Stimulated activated CD4-positive, alpha-beta T cell treated with anti-CD3 and anti-CD28 coated beads, TNF-alpha, amount 100 ng/mL, for 1 hour (primary cell): ENCODE measurements around the gene SGCD.

Experiments
- DNase-seq, 3 donors: peaks; one replicate each; pipeline ENCODE4 v3.0.0-alpha.2; 2020; ENCODE audit warnings: low read depth in 3 of 3, low spot score in 1 of 3

SGCD gene

DNA sequence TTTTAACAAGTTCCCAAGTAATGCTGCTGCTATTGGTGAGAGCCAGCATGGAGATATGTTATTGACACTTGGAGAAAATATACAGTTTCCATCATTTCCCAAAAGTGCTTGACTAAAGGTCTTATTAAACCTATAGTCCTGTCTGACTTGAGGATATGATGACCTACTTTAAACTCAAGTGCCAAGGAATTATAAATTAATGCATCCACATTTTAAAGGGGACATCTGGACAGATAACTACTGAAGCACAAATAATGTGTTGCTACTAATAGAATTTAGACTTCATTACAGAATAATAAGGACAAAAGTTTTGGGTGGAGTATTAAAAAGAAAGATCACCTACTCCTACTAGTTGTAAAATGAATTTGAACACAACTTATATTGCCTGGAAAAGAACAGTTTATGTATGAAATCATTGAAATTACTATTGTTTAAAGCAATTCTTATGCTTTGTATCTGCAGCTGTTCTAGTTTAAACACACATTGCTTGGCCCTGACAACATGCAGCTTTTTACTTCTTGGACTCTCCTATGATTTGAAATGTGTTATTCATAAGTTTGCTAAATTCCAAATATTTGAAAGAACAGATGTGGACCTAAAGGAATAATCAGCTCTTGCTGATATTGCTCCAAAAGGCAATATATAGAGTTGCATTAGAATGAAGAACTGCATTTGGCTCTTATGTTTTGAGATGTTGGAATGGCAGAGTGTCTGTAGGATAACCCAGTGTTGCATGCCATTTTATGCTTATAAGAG lies 73.4 kb downstream of the SGCD start:
- no peak for DNase-seq

DNA sequence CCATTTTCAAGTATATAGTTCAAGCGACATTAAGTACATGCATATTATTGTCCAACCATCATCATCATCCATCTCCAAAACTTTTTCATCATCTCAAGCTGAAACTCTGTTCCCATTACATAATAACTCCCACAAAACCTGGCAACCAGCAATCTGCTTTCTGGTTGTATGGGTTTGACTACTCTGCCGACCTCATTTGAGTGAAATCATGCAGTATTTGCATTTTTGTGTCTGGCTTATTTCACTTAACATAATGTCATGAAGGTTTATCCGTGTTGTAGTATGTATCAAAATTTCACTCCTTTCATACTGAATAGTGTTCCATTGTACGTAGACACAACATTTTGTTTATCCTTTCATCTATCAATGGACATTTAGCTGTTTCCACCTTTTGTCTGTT lies 74.8 kb downstream of the SGCD start:
- DNase-seq, result no peak

DNA sequence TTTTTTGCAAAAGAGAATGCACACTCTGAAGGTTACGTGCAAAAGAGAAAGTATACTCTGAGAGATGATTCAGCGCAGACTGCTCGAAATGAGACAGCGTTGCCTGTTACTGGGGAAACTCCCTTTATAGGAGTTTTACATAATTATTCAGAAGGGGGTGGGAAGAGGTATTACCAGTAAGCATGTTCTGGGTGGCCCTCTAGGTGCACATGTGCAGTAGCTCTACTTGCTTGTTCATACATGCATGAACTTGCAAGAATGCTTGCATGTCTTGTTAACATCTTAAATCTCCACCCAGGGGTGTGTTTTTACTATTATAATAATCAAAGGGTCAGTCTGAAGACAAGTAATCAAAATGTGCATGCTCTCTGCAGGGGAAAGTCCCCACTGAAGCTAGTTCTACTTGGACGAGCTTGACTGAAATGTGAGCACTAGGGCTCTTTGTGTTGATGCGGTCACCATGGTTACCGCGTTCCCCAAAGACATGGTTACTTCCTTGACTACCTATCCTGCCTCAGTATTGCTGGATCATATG lies 75.5 kb downstream of the SGCD start:
- peak in 1 of 3 donors; percentile 0 for DNase-seq

DNA sequence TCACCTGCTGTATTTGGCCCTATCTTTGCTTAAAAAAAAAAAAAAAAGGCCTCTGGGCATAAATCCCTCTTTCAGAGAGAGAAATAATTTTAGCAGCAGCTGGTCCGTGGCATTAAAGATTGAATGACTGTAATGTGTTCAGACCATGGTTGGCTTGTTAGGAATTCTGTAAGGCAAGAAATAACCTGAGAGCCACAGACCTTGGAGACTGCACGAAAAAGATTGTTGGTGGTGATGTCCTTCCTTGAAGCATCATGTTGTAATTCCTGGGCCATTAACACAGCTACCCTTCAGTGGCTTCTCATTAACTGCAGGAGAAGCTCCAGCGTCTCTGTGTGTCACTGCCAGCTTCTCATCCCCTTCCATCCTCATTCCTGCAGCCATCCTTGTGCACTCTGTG lies 79.0 kb downstream of the SGCD start:
- no peak for DNase-seq

DNA sequence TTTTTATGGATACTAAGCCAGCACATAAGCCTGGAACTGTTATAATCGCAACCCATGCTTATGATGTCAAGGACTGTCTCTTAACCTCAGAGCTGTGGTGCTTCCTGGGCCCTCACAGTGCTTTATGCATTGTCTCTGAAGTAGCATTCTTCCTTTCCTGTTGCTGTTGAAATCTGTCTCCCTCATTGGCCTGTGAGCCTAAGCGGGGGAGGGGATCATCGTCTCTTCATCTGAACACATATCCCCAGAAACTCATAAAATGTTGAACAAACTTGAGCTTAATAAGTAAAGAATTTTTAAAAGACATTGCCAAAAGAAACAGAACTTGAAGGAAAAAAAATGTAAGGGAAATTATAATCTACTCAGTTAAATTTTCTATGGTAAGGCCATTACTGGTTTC lies 80.3 kb downstream of the SGCD start:
- DNase-seq, result no peak

DNA sequence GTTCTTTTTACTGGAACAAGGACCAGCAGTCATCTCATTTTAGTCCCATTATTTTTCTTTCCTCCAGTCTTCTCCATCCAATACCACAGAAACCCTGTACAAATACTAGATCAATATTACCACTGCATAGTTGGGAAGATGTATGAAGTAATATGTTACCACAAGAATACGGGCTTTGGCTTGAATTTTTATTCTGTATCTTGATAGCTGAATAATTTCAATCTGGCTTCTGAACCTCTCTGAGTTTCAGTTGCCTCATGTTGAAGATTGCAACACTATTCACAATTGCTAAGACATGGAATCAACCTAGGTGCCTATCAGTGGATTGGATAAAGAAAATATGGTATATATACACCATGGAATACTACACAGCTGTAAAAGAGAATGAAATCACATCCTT lies 82.9 kb downstream of the SGCD start:
- DNase-seq, result no peak

DNA sequence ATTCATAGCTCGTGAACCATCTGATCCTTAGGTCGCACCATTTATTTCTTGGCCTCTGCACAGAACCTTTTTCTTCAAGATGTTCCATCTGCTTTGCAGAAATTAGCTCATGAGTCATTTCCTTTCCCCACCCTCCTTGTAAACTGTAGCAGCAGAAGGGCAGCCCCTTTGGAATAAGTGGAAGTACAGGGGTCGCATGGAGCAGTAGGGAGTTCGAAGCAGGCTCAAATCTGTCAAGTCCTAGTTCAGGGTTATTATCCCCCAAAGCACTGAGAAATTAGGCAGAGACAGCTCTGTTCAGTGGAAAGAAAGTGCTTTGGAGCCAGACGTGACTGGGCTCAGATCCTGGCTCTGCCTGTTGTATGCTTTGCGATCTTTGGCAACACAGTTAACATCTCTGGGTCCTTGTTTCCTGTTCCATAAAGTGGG lies 84.2 kb downstream of the SGCD start:
- DNase-seq, result no peak

DNA sequence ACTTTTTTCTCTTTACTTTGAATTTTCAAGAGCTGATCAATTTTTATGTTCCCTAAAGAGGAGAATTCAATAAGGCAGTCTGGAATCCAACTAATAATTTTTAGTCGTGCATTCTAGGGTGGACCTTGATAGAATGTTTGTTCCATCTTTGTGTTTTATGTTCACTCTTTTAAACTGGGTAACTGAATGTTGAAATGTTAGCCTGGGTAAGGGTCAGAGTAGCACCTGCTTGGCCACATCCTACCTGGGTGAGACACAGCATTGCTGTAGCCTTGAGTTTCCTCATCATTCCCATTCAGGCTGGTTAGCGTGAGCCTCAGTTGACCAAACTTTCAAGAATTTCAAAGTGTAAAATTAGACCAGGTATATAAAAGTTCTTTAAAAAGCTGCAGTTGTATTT lies 85.0 kb downstream of the SGCD start:
- no peak for DNase-seq

DNA sequence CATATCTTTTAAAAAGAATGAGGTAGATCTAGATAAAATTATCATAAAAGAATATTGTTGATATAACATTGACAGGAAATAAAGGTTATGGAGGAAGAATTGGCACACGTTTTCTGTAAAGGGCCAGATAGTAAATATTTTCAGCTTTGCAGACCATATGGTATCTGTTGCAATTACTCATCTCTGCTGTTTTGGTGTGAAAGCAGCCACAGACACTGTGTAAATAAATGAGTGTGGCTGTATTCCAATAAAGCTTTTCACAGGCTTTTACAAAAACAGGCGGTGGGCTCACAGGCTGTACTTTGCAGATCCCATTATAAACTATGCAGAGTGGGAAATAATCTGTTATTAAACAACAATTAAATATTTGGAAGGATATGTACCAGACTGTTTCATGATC lies 87.4 kb downstream of the SGCD start:
- no peak for DNase-seq

DNA sequence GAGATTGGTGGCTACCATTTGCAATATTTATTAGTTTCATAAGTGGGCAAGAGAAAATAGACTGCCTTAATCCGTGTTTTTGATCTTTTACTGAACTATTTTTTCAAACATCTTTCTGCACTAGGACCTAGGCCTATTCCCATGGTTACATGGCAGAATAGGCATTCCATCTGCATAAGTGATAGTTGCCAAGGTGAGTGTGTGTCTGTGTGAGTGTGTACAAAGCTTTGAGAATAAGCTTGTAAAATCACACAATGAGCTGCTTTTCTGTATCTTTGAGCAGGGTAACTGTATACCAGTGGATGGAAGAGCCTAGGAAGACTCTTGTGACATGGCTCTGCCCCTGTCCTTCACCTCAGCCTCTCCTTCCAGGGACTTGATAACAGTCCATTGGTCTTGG lies 92.7 kb downstream of the SGCD start:
- no peak for DNase-seq

DNA sequence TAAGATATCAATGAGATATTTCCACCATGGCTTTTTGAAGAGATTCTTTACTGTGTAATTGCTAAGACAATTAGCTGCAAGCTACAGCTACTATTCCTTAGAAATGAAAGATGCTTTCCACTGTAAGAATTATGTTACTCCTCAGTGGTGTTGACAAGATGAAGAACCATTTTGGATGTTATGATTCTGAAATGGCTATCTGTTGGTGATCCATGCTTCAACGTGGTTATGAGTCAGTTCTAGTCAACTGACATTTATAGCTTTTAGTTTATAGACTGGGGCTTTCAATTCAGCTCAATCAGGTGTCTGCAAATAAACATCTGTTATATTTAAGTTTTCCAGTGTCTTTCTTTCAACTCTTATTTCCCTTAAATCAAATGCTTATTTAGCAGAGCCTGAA lies 93.7 kb downstream of the SGCD start:
- no peak for DNase-seq

DNA sequence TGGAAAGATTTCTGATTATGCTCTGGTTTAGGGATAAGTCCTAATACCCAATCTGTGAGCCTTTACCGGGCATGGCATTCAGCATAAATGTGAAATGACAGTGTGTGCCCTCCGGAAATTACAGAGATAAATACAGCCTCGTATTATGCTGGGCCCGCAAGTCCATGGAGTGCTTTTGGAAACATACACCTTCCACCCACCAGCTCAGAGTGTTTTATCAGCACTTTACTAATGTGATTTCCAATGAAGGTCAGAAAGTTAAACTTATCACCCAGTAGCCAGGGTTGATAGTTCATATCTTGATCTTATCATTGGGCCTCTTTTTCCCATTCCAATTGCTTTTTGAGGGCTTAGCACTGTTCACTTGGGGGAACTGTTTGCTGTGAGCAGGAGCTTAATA lies 94.8 kb downstream of the SGCD start:
- DNase-seq, result no peak

DNA sequence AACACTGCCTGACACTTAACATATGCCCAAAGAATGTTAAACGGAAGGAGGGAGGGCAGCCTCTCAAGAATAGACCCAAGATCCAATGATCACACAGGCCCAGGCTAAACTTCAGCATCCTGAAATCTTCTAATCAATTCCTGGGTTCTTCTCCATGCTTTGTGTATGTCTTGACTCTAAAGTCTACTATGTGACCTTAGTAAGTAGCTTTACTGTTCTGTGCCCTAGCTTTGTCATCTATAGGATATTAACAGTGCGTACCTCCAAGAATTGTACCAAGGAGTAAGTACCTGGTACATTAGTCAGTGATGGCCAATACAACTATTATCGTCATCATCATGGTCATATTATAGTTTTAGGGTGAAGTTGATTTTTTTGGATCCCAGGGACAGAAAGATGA lies 96.6 kb downstream of the SGCD start:
- no peak for DNase-seq

DNA sequence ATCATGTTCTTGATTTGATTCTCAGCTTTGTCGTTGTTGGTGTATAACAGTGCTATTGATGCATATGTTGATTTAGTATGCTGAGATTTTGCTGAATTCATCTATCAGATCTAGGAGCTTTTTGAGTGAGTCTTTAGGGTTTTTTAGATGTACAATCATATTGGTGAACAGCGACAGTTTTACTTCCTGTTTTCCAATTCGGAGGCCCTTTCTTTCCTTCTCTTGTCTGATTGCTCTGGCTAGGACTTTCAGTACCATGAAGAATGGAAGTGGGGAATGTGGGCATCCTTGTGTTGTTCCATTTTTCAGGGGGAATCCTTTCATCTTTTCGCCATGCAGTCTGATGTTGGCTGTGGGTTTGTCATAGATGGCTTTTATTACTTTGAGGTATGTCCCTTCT lies 100.4 kb downstream of the SGCD start:
- DNase-seq, result no peak

DNA sequence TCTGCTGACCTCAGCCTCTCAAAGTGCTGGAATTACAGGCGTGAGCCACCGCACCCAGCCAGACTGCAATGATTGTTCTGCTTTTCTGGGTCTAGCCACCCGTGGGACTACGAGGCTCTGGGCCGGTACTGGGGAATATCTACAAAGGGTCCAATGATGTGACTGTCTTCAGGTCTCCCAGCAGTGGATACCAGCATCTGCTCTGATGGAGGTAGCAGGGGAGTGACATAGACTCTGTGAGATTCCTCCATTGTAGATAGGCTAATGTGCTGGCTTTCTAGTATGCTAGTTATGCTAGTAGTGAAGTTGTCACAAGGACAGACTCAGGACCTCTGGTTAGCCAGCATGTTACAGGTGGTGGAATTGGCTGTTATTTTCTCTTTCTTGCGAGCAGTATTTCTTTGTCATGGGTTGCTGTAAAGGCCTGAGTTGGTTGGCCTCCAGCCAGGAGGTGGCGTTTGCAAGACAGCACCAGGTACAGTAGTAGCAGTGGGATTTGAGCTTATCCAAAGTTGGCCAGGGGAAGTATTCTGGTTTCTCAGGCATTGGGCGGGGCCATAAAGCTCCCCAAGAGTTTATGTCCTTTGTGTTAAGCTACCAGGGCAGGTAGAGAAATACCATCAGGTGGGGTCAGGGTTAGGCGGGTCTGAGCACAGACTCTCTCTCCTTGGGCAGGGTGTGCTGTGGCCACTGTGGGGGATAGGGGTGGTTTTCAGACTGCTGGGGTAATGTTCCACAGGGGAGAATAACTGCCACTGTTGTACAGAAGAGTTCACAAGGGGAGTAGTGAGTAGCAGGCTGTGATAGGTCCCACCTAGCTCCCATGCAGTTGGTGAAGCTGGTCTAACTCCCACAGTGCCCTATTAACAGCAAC lies 105.2 kb downstream of the SGCD start:
- DNase-seq, result no peak

DNA sequence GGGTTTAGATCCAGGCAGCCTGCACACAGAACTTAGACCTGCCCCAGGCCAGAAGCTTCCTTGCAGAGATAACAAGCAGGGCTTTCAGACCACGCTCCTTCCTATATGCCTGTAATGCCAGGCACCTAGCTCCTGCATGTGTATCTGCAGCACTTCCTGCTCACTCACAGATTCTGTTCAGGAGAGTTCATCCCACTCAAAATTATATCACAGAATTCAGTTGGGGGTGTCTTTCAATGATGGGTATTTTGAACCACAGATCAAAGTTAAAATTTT lies 105.8 kb downstream of the SGCD start:
- DNase-seq, result no peak

DNA sequence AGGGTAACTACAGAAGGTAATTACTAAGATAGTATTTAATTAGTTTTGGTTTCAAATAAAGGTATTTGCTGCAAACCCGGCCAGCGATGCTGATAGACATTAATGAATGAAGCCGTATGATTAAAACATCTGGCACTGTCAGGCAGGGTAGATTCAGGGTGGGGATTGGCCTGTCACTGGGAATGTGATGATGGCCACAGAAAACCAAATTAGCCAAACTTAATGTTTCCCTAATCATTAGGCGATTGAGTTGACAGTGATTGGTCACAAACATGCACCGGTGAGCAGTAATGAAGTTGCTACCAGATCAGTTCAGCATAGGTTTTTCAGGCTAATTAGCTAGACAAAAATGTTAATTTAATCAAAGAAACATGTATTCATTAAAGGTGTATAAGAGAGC lies 107.5 kb downstream of the SGCD start:
- no peak for DNase-seq

DNA sequence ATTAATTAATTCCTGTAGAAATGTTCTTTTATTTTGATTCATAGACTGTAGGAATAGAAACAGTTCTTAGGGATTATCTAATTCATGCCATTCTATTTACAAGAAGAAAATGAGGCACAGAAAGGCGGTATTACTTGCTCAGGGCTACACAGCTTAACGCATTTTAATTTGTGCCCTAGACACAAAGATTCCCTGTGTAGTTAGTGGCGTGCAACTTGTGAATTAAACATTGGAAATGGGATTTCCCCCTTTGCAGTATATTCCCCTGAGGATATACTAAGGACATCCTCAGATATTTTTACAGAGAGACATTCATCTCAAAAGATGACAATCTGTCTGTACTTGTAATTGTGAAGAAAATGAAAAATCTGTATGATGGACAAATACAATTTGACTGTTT lies 108.1 kb downstream of the SGCD start:
- no peak for DNase-seq

DNA sequence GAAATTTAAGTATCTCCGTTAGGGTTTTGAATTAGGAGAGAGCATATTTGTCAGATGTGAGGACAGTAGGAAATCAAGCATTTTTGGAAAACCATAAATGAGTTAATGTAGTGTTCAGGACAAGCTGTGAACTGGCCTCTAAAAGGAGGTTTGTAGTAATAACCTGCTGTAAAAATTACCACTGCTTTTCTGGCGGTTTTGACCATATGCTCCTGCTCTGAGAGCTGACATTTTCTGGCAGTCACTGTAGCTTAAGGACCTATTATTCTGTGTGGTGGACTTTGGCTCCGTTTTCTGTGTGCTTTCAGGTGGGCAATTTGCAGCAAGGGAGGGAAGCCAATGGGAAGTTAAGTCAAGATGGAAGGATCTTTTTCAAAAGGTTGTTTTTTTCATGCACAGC lies 111.1 kb downstream of the SGCD start:
- no peak for DNase-seq

DNA sequence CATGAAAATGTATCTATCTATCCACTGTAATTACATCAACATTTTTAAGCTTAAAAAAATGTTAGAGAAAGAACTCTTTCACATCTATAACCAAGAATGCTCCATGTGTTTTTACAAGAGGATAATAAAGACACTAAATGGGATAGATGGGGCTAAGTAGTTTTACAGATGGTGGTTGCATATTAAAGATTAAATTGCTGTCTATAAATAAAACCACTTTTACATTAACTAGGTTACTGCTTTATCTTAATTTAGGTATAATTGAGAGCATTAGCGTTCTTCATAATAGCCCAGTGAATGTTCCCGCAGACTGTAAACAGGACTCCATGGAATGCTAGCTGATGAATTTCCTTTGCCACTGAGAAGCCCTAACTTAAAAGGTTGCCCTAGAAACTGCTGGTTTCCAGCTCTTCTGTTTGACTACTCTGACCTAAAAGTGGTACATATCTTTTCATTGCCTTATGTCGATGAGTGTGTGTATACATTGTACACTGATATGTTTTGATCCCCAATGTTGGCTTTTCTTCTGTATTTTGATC lies 117.9 kb downstream of the SGCD start:
- DNase-seq, result no peak

DNA sequence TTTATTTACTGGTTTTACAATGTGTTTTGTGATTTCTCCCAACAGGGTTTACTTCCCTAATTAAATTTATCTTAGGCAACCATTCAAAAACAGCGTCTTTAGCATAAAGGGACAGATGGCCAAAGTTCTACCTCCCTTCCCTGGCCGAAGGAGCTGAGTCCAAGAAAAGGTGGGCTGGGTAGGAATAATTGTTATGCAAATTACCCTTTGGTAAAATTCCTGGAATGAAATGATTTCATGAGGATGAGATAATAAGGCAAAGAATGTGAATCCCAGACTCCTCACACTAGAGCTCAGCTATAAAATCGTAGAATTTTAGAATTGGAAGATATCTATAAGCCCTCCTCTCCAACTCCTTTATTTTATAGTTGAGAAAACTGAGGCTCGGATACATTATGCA lies 119.6 kb downstream of the SGCD start:
- no peak for DNase-seq

DNA sequence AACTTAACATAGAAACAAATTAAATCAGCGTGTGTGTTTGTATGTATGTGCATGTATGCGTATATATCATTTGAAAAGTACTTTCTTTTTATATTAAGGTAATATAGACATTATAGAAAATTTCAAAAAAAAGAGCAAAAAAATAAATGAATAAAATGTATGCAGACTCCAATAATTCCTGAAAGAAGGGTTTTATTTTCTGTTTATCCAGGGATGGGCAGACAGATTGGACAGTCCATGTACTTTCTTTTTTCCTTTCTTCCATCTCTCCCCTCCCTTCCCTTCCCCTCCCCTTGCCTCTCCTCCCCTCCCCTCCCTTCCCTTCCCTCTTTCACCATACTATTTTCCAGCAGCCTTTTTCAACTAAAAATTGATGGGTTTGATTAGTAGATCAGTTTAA lies 123.8 kb downstream of the SGCD start:
- DNase-seq, result no peak
